HG02884 (cell line): ENCODE measurements around the gene FNBP1L.

ENCODE experiments used
- ATAC-seq: cut with Tn5 transposase; IDR thresholded peaks from one replicate; pipeline ENCODE4 v1.9.1; 2021; ENCODE audit warnings: mild to moderate bottlenecking, moderate library complexity; ENCODE audit not compliant: unreplicated experiment

Gene FNBP1L

DNA sequence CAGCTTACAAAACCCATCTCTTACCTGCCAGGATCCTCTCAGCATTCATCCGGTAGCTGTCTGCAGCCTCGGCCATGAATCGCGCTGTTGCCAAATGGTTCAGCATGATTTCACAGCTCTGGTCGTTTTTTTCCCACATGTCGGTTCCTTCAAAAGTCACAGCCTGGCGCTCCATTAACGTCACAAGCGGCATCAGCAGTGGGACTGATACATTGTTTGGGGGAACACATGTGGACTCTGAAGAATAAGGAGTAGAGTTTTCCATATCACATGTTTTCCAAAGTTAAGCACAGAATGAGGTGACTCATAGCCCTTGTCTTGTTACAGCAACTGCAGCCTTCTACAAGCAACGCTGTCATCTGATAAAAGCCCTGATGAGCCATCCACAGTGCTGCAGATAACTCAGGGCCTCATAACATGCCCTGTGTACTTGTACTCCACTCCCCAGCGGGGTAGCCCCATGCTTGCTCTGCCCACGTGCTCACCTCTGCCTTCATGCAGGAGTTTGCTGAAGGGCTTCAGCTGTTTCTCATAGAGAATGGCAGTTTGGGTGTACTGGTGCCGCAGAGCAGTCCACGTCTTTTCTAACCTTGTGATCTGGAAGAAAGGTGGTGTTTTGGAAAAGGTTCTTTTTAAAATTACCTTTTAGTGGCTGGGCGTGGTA is 119.5 kb downstream of the FNBP1L start:
- ATAC-seq = no peak

DNA sequence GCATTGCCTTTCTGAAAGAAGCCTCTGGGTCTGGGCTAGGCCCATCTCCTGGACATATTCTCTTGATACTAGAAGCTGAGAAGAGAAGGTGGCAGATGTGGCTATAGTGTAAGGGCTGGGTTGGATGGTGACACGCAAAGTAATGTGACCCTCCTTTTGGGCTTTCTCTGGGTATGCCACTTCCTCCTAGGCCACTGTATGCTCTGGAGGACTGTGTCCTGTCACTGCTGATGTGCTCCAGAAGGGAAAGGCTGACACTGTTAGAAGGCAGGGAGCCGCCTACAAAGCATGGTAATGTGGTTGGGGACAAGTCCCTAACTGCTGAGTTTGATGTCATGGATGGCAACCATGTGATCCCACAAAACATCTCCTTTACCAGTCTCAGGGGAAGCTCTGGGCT is 121.6 kb downstream of the FNBP1L start:
- no peak for ATAC-seq

DNA sequence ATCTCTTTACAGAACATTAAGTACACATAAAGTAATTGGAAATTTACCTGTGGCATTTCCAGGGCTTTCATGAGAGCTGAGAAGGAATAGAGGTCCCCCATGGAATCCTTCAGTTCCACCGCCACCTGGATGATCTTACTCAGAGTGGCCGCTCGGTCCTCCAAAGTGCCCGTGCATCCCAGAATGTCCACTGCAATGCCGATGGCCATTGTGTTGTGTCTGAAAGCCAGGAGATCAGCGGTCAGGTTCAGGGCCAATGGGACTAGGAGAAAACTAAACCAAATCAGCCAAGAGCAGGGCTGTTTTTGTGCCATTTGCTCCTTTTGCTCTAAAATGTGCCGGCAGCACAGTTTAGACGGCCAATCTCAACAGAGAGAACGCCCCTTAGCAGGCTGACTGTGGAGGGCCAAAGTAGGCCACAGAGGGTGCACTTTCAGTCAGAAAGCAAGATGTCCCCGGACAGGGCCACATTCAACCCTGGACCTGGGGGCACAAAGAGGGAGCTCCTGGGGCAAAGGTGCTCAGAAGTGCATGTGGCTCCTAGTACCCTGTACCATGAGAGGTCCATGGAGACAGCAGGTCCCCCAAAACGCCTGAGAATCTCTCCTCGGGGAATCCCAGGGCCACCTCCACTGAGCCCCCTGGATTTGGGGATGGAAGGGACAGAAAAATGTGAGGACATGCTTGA is 123.8 kb downstream of the FNBP1L start:
- no peak for ATAC-seq

DNA sequence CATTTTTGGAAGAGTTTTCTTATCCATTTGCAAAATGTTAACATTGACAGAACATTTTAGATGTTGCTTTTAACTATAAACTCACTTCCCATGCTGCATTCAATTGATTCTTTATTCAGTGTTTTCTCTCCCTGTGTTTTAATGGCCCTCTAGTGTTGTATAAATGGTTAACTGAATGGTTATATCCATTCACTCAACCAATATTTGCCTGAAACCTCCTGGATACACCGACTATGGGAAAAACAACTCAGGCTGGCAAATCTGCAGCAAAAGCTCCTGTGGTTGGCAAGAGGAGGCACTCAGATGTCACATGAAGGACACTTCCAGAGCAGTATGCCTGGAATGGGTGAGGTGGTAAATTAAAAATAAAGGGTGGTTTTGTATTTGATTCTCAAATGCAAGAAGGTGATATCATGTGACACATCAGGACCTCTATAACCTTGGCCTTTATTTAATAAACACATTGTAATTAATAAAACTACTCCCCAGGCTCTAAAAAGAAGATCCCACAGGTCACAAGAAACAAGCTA is 126.1 kb downstream of the FNBP1L start:
- no peak for ATAC-seq

DNA sequence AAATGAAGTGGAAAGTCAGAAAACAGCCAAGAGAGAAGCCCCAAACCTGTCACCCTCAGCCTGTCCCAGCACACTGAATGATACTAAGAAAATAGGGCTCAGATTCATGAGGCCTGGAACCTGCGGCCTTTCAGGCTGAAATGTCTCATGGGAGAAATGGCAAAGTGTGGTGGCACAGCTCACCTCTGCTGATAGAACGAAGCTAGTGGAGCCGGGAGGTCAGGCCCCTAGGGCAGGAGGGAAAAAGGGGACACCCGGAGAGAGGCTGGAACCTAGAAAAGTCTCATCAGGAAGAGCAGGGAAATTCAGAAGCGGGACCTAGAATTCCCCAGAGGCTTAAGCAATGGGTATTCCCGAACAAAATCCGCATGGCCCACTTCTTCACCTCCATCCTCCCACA is 126.6 kb downstream of the FNBP1L start:
- no peak for ATAC-seq

DNA sequence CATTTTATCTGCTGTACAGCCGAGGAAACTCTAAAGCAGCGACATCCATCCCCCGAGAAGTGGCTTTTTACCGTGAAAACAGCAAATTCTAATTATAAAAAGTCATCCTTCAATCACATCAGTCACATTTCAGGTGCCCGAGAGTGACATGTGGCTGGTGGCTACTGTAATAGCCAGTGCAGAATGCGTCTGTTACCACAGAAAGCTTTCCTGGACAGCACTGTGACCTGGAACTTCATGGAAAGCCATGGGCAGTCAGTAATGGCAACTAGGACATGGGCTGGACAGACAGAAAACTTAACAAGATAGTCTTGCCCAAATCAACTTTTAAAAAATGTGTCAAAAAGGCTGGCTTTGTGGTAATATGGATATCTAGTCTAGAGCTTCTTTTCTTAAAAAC is 127.1 kb downstream of the FNBP1L start:
- no peak for ATAC-seq

DNA sequence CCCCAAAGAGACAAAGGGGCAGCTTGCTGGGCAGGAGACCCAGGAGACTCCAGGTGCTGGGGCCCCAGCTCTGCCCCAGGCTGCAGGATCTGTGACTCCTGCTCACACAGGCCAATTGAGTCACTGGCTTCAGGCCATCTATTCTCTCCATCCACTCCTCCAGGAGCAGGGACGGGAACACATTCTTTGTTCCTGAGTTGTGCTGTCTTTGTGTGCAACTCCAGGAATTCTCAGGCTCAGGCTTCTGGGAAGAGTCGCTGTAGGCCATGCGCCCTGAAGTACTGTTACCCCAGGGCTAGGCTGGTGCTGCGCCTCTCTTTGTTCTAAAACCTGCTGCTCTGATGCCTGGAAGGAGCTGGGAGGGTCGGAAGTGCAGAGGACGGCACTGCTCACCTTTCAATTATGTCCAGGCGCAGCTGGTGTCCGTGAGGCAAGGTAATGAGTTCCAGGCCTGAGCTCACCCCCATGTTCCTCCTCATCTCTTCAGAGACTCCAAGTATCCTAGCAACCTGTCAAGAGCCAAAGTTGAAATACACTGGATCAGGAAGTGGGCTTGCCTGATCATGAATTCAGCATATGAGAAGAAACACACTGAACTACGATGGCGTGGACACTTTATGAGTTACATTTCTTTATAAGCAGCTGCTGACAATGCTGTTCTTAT is 127.8 kb downstream of the FNBP1L start:
- no peak for ATAC-seq

DNA sequence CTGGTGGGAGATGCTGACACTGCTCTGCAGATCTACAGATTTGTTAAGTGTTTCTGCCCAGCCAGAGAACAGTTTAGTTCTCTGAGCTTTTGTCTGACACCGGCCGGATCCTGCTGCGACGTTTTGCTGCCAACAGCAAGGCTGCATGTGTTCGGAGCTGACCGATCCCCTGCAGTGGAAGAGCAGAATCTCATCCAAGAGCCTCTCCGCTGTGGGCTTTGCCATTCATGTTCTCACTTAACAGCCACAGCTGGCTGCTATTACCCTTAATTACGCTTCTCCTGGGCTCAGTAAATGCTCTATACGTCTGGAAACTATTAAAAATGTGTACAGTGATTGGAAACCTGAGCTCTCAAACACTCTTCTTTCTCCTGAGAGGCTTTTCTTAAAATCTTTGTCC is 128.4 kb downstream of the FNBP1L start:
- ATAC-seq = no peak

DNA sequence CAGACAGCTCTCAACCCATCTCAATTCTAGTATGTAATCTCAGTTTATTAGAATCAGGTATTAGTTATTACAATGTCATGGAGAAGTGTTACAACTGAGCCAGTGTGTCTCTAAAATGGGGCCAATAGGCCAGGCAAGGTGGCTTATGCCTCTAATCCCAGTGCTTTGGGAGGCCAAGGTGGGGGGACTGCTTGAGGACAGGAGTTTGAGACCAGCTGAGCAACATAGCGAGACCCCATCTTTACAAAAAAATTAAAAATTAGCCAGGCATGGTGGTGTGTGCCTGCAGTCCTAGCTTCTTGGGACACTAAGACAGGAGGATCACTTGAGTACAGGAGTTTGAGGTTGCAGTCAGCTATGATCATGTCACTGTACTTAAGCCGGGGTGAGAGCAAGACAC is 128.8 kb downstream of the FNBP1L start:
- ATAC-seq = no peak

DNA sequence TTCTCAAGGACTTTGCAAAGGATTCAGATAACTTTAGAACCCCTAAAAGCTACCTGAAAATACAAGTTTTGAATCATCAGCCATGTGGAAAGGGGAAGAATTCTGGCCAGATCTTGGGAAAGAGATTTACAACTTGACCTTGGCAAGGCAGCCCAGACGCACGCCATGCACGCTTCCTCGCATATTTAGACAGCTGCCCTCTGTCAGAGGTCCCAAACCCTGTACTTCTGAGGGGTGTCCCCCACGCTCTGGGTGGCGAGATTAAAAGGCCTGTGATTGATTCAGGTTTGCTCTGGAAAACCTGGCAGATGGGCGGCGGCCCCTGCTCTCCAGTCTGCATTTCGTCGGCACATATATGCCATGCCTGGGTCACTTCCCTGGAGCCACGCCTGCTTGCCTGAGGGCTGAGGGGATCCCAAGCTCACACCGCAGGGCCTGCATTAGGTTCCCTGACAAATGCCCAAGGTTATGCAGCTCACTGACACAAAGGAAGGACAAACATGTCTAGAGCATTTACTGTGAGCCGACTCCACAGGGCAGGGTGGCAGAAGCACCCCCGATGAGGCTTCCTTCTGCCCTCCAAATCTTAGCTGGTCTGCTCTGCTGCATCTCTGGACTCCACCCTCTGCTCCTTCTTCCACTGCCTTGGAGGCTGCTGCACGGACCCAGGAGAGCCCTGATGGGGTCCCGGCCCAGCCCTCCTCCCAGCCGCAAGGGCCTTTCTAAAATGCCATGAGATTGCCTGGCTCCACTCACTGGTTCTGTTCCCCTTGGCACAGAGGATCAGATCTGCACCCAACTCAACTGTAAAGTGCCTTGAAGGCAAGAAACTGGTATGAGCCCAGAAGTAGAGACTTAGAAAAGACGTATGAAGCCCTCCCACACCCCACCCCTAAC is 129.9 kb downstream of the FNBP1L start:
- no peak for ATAC-seq

DNA sequence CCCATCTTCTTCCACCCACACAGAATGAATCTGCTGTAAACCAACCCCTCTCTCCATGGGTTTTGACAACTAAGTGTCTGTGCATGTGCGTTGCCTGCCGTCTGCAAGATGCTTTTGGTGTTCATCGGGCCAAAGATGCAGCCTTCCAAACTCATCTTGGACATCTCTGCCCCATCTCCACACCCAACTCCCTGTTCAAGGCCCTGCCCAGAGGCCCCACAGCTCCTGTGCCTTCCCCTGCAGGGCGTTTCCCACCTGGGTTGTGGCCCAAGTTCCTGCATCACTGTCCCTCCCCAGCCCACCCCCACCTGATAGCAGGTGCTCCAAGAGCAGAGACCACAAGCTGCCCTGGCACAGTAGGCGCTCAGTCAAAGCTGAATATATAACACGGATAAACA is 130.5 kb downstream of the FNBP1L start:
- no peak for ATAC-seq

DNA sequence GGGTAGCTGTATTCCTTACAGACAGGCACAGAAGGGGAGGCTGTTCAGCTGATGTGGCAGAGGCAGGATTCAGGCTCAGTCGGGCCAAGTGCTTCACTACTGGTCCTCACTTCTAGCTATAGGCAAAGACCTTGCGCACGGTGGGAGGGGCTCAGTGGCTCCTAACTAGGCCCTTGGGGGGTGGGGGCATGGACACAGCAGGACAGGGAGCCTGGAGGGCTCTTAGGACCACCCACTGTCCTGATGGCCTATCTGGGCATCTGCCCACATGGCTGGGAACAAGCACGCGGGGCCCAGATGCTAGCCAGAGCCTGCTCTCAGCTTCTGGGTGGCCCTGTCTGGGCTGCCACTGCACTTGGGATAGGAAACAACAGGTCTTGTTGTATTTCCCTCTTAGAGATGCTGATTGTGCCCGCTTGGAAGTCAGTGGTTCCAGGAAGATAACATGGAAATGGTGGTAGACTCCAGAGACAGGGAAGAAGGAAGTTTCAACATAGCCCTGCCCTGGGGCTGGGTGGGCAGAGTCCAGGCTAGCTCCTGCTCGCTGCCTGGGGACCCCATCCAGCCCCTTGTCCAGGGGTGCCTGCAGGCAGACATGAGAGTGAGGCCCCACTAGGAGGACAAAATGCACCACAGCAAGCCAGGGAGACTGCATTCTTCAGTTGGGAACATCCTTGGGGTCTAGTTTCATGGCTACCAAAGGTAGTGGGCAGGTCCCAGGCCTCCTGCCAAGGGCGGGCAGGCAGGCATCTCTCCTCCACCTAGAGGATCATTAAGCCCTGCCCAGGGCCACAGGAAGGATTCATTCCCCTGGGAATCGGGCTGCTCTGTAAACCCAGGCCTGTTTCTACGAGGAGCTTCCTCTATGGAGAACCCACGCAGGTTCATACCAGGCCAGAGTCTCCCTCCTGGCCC is 131.2 kb downstream of the FNBP1L start:
- ATAC-seq = no peak

DNA sequence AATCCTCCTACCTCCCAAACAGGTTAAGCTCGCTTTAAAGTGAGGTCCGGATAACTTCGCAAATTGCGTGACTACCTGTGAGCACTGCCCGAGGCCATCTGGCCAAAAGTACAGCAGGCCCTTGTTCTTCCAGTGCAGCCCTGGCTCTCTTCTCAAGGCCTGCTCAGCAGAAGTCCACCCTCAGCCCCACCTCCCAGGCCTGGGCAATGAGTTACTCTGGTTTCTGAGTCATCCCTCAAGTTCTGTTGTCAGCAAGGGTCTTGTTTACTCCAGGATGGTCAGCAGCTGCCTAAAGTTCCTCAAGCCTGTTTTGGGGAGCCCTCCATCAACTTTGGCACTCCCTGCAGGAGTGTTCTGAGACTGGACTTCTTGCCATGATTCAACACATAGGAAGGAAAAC is 132.0 kb downstream of the FNBP1L start:
- ATAC-seq = no peak

DNA sequence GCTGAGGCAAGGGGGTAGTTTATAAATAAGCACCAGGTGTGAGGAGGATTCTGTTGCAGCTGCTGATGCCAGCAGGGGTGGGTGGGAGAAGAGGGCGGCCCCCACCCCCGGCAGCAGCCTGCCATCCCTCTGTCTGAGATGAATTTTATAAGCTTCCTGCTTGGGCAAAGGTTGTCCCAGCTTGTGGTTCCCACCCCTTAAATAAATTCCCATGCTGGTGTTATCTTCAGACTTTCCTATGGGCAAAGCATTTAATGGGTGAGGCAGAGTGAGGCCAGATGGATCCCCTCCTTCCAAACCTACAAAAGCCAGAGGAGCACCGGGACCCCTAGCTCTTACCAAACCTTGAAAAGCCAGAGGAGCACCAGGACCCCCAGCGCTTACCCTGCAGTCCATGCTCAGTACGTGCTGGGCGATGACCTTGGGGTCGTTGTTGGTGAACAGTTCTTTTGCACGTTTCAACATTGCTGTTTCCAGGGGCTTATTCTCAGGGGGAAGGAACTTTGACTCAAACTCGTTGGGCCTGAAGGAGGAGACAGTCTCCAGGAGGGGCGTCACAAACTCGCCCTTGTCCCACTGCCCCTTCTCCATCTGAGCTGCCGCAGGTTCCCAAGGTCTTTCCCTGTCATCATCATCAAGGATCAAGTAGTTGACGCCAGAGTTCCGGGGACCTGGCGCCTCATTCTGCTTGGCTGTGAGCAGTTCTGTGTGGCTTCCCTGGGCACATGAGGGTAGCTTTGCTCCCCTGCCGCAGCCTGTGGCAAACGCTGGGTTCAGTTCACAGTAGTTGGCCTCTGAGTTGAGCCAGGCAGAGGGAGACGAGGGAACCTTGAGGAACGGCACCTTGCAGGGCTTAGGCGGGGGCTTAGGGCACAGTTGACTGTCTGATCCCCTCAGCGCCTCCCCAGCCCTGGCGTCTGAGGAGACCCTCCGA is 134.3 kb downstream of the FNBP1L start:
- no peak for ATAC-seq

DNA sequence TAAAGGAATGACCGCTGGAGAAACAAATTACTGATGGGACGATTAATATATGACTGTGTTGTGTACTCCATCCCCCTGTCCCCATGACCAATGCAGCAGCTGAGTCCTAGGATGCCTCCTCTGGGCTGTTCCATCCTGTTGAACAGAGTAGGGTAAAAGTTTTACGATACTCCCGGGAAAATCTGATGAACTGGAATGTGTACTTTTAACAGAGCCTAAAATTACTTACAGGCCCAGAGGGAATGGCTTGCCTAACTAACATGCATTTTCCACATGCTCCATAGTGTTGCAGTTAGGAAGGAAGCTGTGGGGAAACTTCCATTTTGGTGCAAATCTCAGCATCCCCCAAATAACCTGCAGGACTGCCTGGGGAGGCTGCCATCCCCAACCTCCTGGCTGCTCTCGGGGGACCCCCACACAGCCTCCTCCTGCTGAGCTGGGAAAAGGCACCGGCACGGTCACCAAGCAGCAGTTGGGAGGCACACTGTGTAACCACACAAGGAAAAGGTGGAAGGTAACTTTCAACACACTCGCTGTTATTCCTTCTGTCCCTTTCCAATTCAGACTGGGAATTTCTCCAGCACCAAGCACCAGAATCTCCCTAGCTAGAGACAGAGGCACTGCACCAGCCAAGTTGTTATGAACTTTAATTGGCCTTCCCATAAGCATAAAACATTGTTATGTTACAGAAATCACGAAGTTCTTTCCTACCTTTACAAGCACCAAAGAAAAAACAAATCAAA is 136.5 kb downstream of the FNBP1L start:
- ATAC-seq = no peak

DNA sequence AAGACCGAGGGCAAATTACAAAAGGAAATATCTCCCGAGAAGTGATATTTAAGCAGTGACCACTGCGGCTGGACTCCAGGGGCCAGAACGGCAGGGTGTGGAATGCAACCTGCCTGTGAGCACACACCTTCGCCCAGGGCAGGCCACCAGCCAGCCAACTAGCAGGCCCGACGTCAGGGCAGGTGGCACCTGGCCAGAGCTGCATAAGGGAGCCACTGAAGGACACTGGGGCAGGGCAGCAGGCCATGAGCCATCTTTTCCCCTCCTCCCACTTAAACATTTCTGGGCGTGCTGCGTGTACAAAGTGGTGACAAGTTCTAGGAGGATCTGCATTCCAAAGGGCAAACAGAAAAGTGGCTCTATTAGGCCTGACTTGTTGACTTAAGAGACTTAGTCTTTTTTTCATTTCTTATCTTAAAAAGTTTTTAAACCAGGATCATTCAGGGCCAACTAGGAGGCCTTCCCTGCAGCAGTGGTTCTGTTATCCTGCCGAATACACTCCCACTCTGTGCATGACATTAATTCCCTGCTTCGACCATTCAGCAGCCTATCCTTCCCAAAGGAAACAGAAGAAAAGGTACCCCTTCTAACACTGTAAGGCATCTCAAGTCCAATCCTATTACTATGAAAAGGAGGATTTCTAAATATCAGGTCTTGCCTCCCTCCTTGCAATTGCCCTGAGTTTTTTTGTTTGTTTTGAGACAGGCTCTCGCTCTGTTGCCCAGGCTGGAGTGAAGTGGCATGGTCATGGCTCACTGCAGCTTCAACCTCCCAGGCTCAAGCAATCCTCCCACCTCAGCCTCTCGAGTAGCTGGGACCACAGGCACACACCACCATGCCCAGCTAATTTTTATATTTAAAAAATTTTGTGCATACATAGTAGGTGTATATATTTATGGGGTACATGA is 137.4 kb downstream of the FNBP1L start:
- ATAC-seq = no peak

DNA sequence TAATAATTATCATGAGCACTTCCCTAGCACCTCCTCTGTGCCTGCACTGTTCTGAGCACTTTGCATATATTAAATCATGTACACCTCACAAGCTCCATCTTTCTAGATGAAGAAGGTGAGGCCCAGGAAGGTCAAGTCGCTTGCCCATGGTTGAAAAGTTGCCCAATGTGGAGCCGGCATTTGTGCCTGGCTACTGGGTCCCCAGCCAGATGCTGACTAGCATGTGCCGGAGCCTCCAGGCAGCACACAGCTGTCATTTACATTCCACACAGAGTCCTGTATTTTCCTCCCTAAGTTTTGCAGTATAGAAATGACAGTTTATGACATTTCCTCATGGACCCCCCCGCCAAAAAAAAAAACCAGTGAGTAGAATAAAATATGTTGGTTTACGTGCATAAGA is 139.4 kb downstream of the FNBP1L start:
- no peak for ATAC-seq
